Muscle layer of colon (tissue), 2 donors: ENCODE measurements around the gene CCDC32.
"Not testable (repeated sequence)": the region's sequence is repeated elsewhere in the genome, so short reads cannot be mapped to it uniquely, and the experiment has no call there.

Experiments
- H3K27ac ChIP-seq: one replicate; pipeline ENCODE4 v1.7.0; 2013; ENCODE audit warnings: low read depth, mild to moderate bottlenecking, low read length, moderate library complexity
- H3K27me3 ChIP-seq, 2 donors: one replicate each; pipeline ENCODE4 v1.7.0; 2013; ENCODE audit warnings: low read length in 2 of 2, mild to moderate bottlenecking in 2 of 2; ENCODE audit not compliant: insufficient read depth in 2 of 2, control insufficient read depth in 1 of 2
- H3K36me3 ChIP-seq: one replicate; pipeline ENCODE4 v1.7.0; 2013; ENCODE audit warnings: mild to moderate bottlenecking, low read length; ENCODE audit not compliant: insufficient read depth
- H3K4me1 ChIP-seq: one replicate; pipeline ENCODE4 v1.7.0; 2013; ENCODE audit warnings: mild to moderate bottlenecking, low read length; ENCODE audit not compliant: insufficient read depth
- H3K4me3 ChIP-seq, 2 donors: one replicate each; pipeline ENCODE4 v1.7.0; 2013; ENCODE audit warnings: low read length in 2 of 2, low read depth in 1 of 2, mild to moderate bottlenecking in 1 of 2, moderate library complexity in 1 of 2
- H3K9ac ChIP-seq: one replicate; pipeline ENCODE4 v1.7.0; 2013; ENCODE audit warnings: low read length
- H3K9me3 ChIP-seq: one replicate; pipeline ENCODE4 v1.7.0; 2013; ENCODE audit warnings: mild to moderate bottlenecking, low read length
- donor health status: abdominal sarcoma.
- donor health status: Adenocarcinoma of cecum.

CCDC32 gene

GRCh38 chr15:40593165-40593564 is 28.3 kb upstream of the CCDC32 start:
- no peaks in the 10 kb centered on the region for H3K9me3 ChIP-seq
- peaks cover 0 to 4% of the 10 kb centered on the region in 2 donors for H3K27me3 ChIP-seq
- H3K4me1 ChIP-seq, result peaks cover 9% of the 10 kb centered on the region
- no peak overlapping the region for H3K27ac ChIP-seq
- no peak overlapping the region for H3K4me3 ChIP-seq
- no peaks in the 10 kb centered on the region for H3K36me3 ChIP-seq
- H3K9ac ChIP-seq, result no peak overlapping the region

- peaks cover 9% of the 10 kb centered on the region for H3K4me1 ChIP-seq
- no peaks in the 10 kb centered on the region for H3K9me3 ChIP-seq
- no peaks in the 10 kb centered on the region for H3K36me3 ChIP-seq
- H3K27ac ChIP-seq, result no peak overlapping the region
- peaks cover 0 to 4% of the 10 kb centered on the region in 2 donors for H3K27me3 ChIP-seq
- H3K9ac ChIP-seq, result no peak overlapping the region
- H3K4me3 ChIP-seq, result no peak overlapping the region
Observed at GRCh38 chr15:40591389-40591788, 26.5 kb upstream of the CCDC32 start.

- no peaks in the 10 kb centered on the region for H3K36me3 ChIP-seq
- no peak overlapping the region for H3K9ac ChIP-seq
- H3K27me3 ChIP-seq, result peaks cover 0 to 4% of the 10 kb centered on the region in 2 donors
- peaks cover 9% of the 10 kb centered on the region for H3K4me1 ChIP-seq
- H3K27ac ChIP-seq, result no peak overlapping the region
- no peaks in the 10 kb centered on the region for H3K9me3 ChIP-seq
- no peak overlapping the region for H3K4me3 ChIP-seq
Observed at GRCh38 chr15:40590667-40591050, 25.8 kb upstream of the CCDC32 start.

- H3K4me1 ChIP-seq, result no peaks in the 10 kb centered on the region
- H3K36me3 ChIP-seq, result no peaks in the 10 kb centered on the region
- H3K4me3 ChIP-seq, result no peak overlapping the region
- no peak overlapping the region for H3K9ac ChIP-seq
- H3K9me3 ChIP-seq, result no peaks in the 10 kb centered on the region
- H3K27me3 ChIP-seq, result no peaks in the 10 kb centered on the region
- H3K27ac ChIP-seq, result no peak overlapping the region
Observed at GRCh38 chr15:40584191-40584590, 19.3 kb upstream of the CCDC32 start.

- H3K27ac ChIP-seq, result no peak overlapping the region
- no peak overlapping the region for H3K9ac ChIP-seq
- no peaks in the 10 kb centered on the region for H3K9me3 ChIP-seq
Observed at GRCh38 chr15:40582726-40583246, 17.9 kb upstream of the CCDC32 start.

GRCh38 chr15:40581796-40582195 is 17.0 kb upstream of the CCDC32 start:
- H3K27ac ChIP-seq, H3K4me3 ChIP-seq, H3K36me3 ChIP-seq, H3K9me3 ChIP-seq, H3K9ac ChIP-seq, H3K4me1 ChIP-seq, H3K27me3 ChIP-seq: not testable (repeated sequence)

More at GRCh38 chr15:40582726-40583246, 17.9 kb upstream of the CCDC32 start:
- Histone ChIP-seq H3K4me1 (no peaks in the 10 kb centered on the region), H3K36me3 (no peaks in the 10 kb centered on the region), H3K4me3 (peak overlapping the region in 1 of 2 donors; percentile 35), H3K27me3 (no peaks in the 10 kb centered on the region)

- no peak overlapping the region for H3K4me3 ChIP-seq
- no peaks in the 10 kb centered on the region for H3K4me1 ChIP-seq
- no peak overlapping the region for H3K9ac ChIP-seq
- H3K27me3 ChIP-seq, result no peaks in the 10 kb centered on the region
- H3K36me3 ChIP-seq, result peaks cover 6% of the 10 kb centered on the region
- H3K27ac ChIP-seq, result no peak overlapping the region
- H3K9me3 ChIP-seq, result no peaks in the 10 kb centered on the region
Observed at GRCh38 chr15:40578892-40579291, 14.1 kb upstream of the CCDC32 start.

DNA sequence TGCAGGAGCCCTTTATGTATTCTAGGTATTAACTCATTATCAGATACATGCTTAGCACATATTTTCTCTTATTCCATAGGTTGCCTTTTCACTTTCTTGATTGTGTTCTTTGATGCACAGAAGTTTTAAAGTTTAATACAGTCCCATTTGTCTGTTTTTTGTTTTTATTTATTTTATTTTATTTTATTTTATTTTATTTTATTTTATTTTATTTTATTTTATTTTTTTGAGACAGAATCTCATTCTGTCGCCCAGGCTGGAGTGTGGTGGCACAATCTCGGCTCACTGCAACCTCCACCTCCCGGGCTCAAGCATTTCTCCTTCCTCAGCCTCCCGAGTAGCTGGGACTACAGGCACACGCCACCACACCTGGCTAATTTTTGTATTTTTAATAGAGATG is 12.1 kb upstream of the CCDC32 start:
- not testable (repeated sequence) for H3K9ac ChIP-seq, H3K27me3 ChIP-seq, H3K9me3 ChIP-seq, H3K4me3 ChIP-seq, H3K4me1 ChIP-seq, H3K27ac ChIP-seq
- H3K36me3 ChIP-seq, result peaks cover 12% of the 10 kb centered on the region

DNA sequence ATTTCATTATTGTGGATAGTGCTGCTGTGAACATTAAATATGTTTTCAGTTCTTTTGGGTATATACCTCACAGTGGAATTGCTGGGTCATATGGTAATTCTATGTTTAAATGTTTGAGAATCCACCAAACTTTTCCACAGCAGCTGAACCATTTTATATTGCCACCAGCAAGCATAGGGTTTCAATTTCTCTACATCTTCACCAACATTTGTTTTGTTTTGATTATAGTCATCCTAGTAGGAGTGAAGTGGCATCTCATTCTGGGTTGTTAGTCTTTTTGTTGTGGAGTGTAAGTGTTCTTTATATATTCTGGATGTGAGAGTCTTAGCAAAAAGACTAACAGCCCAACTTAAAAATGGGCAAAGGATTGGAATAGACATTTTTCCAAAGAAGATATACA is 10.3 kb upstream of the CCDC32 start:
- Histone ChIP-seq H3K9ac (no peak overlapping the region), H3K36me3 (peaks cover 19% of the 10 kb centered on the region), H3K4me1 (peaks cover 7% of the 10 kb centered on the region), H3K4me3 (no peak overlapping the region), H3K9me3 (no peaks in the 10 kb centered on the region), H3K27ac (no peak overlapping the region), H3K27me3 (no peaks in the 10 kb centered on the region)

DNA sequence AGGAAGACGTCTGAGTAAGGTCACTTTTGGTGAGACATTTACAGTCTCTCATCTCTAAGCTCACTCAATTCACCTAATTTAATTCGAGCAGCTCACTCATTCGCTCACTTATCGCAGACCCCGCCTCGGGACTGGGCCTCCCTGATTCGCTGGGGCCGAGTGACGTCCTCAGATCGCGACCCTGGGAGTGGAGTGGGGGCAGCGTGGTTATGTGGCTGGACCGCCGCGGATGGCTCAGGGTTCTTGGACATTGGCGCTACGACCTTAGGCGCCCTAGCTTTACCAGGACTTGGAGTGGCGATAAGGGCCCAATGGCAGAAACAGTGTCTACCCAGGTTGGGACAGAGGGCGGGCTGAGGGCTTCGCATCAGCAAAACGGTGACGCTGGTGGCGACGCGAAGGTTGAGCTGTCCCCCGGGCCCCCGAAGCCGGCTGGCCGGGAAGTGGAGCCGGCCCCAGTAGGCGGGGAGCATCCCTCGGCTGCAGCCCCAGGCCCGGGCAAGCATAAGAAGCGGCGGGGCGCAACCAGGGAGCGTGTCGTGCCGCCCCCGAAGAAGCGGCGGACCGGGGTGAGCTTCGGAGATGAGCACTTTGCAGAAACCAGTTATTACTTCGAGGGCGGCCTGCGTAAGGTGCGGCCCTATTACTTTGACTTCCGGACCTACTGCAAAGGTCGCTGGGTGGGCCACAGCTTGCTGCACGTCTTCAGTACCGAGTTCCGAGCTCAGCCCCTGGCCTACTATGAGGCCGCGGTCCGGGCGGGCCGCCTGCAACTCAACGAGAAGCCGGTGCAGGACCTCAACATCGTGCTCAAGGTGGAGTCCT is 4.5 kb upstream of the CCDC32 start, which contains the start of gene RPUSD2:
Gene RPUSD2 (plus strand): TSS at position 171 of the 825 bp plus-strand sequence. CDS start 39 bp downstream, at position 210.
- peak within 1 kb of the TSS; percentile 51 for H3K9ac ChIP-seq
- peak within 1 kb of the TSS; percentile 77 for H3K27ac ChIP-seq
- no peaks in the 10 kb centered on the region for H3K9me3 ChIP-seq

GRCh38 chr15:40567111-40567510 is 2.3 kb upstream of the CCDC32 start:
- H3K36me3 ChIP-seq, result peaks cover 7% of the 10 kb centered on the region
- H3K4me3 ChIP-seq, result no peak overlapping the region
- peaks cover 9% of the 10 kb centered on the region for H3K4me1 ChIP-seq
- H3K9me3 ChIP-seq, result no peaks in the 10 kb centered on the region
- H3K27me3 ChIP-seq, result no peaks in the 10 kb centered on the region
- H3K9ac ChIP-seq, result no peak overlapping the region
- no peak overlapping the region for H3K27ac ChIP-seq

More for the DNA sequence above, 4.5 kb upstream of the CCDC32 start, which contains the start of gene RPUSD2:
- peaks cover 9% of the 10 kb centered on the region for H3K4me1 ChIP-seq
- peaks cover 18% of the 10 kb centered on the region for H3K36me3 ChIP-seq
- no peaks in the 10 kb centered on the region for H3K27me3 ChIP-seq
- peak within 1 kb of the TSS; percentile 62 to 71 for H3K4me3 ChIP-seq
